Motor neuron (in vitro differentiated cells): ENCODE results near the gene MS4A6E. TPM values are rescaled to one million over a fixed set of nuclear protein-coding genes. Genes with fewer than 3 reads are reported as not detected.
A peak's percentile ranks its signal among the peaks of the same experiment; 100 is the strongest.

Experiments
- ATAC-seq, 8 experiments: fragments of 200-7000 bp; cut with Tn5 transposase; replicated peaks in 6 of 8; 2 replicates each; pipeline ENCODE4 v1.8.0; 2021; ENCODE audit warnings: mild to moderate bottlenecking in 8 of 8, moderate library complexity in 8 of 8
- H3K27ac ChIP-seq, 2 donors: fragments of 250-450 bp; sonication (Bioruptor Pico); 2 replicates each; pipeline ENCODE4 v1.9.0; 2021; ENCODE audit warnings: antibody characterized with exemption in 2 of 2, mild to moderate bottlenecking in 2 of 2, moderate library complexity in 1 of 2
- H3K4me1 ChIP-seq, 2 donors: fragments of 250-450 bp; sonication (Bioruptor Pico); replicated peaks in 1 of 2; 2 replicates each; pipeline ENCODE4 v1.6.1; 2021; ENCODE audit warnings: antibody characterized with exemption in 2 of 2, mild to moderate bottlenecking in 2 of 2, moderate library complexity in 1 of 2
- H3K4me3 ChIP-seq, 5 donors: fragments of 250-450 bp; sonication (Bioruptor Pico); 2 replicates each; pipeline ENCODE4 v1.9.0; 2021; ENCODE audit warnings: antibody characterized with exemption in 5 of 5, mild to moderate bottlenecking in 5 of 5, moderate library complexity in 4 of 5
- WGBS, 10 experiments: fragments of 450-650 bp; shearing (Covaris generic); methylation state at CpG; one replicate each; pipeline ENCODE4 v1.0.0; 2022; 5-methylcytosine and 5-hydroxymethylcytosine counted together
- in situ Hi-C, 9 experiments: fragments of 400-800 bp; cut with MboI; loops; one replicate each; pipeline ENCODE4 v1.15.0; 2021; ENCODE audit warnings: low sequenced_read_pairs in 9 of 9, low pct_unique_long_range_greater_than_20kb in 2 of 9; ENCODE audit not compliant: unreplicated experiment in 9 of 9
- total RNA-seq, 8 experiments: library from RNA; unstranded; fragments of 300-600 nt; gene quantifications; 2 replicates each; pipeline versions ENCODE4 v1.2.3 to v1.2.4, GENCODE V29; 2022

Gene MS4A6E
- total RNA-seq, 8 experiments from 2014 or later: not detected

DNA sequence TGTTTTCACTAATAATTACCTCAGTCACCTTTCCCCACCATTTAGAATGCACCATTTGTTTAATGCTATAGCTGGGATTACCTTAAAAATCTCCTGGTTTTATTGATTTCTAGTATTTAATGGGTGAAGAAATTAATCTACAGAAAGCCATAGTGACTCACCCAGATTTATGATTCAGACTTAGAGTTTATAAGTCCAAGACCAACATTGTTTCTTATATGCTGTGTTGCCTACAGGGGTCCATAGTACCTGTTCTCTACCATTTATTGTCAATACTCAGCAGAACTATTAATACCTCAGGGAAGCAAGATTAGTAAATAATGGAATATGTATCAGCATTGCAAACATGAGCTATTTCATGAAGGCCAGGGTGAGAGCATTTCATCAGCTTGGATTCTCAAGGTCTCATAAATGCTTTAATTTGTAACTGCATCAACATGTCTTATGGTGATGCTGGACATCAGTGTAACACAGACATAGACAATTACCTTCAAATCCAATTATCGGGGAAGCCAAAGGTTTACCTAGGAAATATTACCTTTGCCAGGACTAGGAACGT, 43.3 kb downstream of the MS4A6E start:
- in situ Hi-C loops: loop anchor here in 4 of 9 experiments (25.0 kb wide), 1 partner anchor 242 kb away; no protein-coding TSS in a partner anchor
- ATAC-seq: peak in 2 of 8 experiments; percentile 11 to 16
- Histone ChIP-seq H3K4me1 (no peaks in the 10 kb centered on the region), H3K27ac (no peak overlapping the region), H3K4me3 (no peak overlapping the region)
- 0 to 95% (median 39%) methylated on average over 1 to 2 of the region's 2 CpGs; no CpG with 5 or more reads in 4 of the 10 experiments for WGBS, 10 experiments

DNA sequence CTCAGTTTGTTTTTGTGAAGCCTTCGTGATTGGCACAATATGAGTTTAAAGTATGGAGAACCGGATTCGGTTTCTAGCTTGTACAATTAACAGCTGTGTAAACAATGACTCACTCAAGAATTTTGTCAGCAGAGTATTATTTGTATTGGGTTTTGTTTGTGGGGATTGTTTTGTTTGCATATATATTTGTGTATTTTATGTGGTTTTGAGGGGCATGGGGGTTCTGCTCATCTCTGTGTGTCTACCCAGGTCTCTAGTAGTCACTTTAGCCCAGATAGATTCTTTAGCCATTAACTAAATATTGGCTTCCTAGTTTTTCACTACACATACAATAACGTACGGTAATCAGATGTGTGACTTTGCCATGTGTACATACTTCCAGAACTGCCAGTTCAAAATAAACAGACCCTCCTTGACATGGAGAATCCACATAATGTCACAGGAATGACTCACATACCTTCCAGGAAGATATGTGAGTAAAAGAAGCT, 43.8 kb downstream of the MS4A6E start:
- ATAC-seq: peak in 5 of 8 experiments; percentile 16 to 90 (median 74)
- no peak overlapping the region for H3K4me3 ChIP-seq
- H3K27ac ChIP-seq: no peak overlapping the region
- in situ Hi-C loops: loop anchor here in 4 of 9 experiments (25.0 kb wide), 1 partner anchor 241 kb away; no protein-coding TSS in a partner anchor
- WGBS, 10 experiments: 0 to 100% (median 85%) methylated on average over 1 to 5 of the region's 5 CpGs; no CpG with 5 or more reads in 1 of the 10 experiments
- no peaks in the 10 kb centered on the region for H3K4me1 ChIP-seq

DNA sequence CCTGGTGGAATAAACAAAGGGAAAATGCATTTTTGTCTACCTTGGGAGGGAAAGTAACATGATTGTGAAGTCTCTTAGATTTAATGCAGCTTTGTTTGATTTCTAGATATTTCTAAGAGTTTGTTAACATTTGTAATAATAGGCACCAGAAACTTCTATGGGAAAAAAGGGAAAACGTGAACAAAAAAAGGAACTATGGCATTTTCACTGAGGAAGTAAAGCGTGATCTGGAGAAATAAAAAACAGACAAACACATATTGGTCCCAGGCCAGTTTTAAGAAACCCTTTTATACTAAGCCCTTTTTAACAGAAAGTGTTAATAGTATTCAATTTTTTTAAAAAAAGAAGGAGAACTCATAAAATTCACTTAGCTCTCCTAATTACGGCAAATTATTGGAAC, 44.3 kb downstream of the MS4A6E start:
- Histone ChIP-seq H3K4me1 (no peaks in the 10 kb centered on the region), H3K4me3 (no peak overlapping the region), H3K27ac (no peak overlapping the region)
- ATAC-seq: no peak
- 11 to 100% (median 79%) methylated on average over 2 to 3 of the region's 3 CpGs for WGBS, 10 experiments
- in situ Hi-C loops: loop anchor here in 4 of 9 experiments (25.0 kb wide), 1 partner anchor 241 kb away; no protein-coding TSS in a partner anchor

DNA sequence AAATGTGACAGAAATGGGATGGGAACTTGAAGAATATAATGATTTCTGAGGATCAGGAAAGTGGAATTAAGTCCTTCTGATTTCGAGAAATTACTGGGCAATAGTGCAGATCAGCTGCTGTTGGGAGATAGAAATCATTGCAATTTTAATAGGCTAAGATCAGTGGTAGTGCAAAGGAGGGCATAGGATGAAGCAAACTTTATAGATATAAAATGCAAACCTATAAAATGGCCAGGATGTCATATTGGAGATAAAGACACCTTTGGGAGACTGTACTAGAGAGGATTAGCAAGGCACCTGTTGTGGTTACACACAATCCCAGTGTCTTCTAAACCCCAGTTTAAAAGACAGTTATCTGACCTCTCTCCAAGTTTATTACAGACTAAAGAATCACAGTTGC, 44.8 kb downstream of the MS4A6E start:
- Histone ChIP-seq H3K4me1 (no peaks in the 10 kb centered on the region), H3K27ac (no peak overlapping the region), H3K4me3 (no peak overlapping the region)
- in situ Hi-C loops: loop anchor here in 4 of 9 experiments (25.0 kb wide), 1 partner anchor 240 kb away; no protein-coding TSS in a partner anchor
- WGBS, 10 experiments: 0 to 80% (median 38%) methylated on average over 1 of the region's 1 CpG; no CpG with 5 or more reads in 3 of the 10 experiments
- ATAC-seq: no peak

DNA sequence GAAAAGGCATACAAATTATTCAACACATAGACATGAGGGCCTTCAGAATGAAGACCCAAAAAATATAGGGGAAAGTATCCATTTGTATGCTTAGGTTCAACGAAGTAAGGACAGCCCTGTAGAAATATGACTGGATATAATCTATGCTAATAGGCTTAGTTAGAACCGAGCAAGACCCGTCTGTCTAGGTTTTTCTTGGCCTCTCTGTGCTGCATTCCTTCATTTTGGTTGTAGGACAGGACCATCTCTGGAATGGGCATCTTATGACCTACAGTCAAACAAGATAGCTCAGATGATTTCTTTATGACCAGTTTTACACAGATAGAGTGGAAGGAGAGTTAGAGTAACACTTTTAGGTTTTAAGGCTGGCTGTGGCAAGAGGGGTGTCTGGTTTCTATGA, 45.7 kb downstream of the MS4A6E start:
- no peak overlapping the region for H3K27ac ChIP-seq
- no peaks in the 10 kb centered on the region for H3K4me1 ChIP-seq
- 8 to 81% (median 33%) methylated on average over 1 to 3 of the region's 3 CpGs; no CpG with 5 or more reads in 1 of the 10 experiments for WGBS, 10 experiments
- ATAC-seq: no peak
- in situ Hi-C loops: loop anchor here in 4 of 9 experiments (25.0 kb wide), 1 partner anchor 240 kb away; no protein-coding TSS in a partner anchor
- no peak overlapping the region for H3K4me3 ChIP-seq

DNA sequence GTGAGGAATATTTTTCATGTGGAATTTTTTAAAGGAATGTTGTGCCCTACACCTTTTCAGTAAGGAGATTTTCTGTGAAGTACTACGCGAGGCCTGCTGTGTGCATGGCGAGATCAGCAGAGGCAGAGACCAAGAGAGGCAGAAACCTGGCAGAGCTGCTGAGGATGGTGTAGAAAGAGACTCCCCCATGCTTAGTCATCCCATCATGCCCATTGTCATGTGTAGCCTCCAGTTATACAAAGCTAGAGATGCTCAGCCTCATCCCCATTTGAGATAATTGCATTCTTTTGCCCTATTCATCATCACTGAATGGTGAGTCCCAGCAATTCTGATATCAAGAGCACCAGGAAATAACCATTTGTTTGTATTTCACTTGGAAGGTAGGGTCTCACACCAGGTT, 48.3 kb downstream of the MS4A6E start:
- in situ Hi-C loops: no loop called here
- ATAC-seq: no peak
- Histone ChIP-seq H3K4me3 (no peak overlapping the region), H3K27ac (no peak overlapping the region), H3K4me1 (no peaks in the 10 kb centered on the region)
- WGBS, 10 experiments: 29 to 90% (median 75%) methylated on average over 3 of the region's 3 CpGs; no CpG with 5 or more reads in 7 of the 10 experiments

DNA sequence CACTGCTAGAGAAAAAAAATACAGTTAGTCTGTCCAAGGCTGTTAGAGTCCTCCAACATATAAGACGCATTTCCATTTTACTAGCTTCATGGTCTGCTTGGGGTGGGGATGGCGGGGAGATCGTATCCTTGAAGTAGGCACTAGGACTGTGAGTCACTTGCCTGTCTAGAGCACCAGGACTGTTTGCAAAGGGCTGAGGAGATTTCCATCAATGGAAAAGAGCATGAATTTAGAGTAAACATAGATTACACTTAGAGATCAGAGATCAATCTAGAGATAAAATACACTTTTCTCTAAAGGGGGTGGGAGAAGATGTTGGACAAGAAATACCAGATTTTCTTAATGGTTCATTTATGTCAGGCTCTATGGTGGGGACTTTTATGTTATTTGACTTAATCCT, 49.5 kb downstream of the MS4A6E start:
- no peaks in the 10 kb centered on the region for H3K4me1 ChIP-seq
- 0 to 100% (median 92%) methylated on average over 1 to 3 of the region's 3 CpGs; no CpG with 5 or more reads in 3 of the 10 experiments for WGBS, 10 experiments
- H3K4me3 ChIP-seq: no peak overlapping the region
- ATAC-seq: no peak
- in situ Hi-C loops: no loop called here
- H3K27ac ChIP-seq: no peak overlapping the region

DNA sequence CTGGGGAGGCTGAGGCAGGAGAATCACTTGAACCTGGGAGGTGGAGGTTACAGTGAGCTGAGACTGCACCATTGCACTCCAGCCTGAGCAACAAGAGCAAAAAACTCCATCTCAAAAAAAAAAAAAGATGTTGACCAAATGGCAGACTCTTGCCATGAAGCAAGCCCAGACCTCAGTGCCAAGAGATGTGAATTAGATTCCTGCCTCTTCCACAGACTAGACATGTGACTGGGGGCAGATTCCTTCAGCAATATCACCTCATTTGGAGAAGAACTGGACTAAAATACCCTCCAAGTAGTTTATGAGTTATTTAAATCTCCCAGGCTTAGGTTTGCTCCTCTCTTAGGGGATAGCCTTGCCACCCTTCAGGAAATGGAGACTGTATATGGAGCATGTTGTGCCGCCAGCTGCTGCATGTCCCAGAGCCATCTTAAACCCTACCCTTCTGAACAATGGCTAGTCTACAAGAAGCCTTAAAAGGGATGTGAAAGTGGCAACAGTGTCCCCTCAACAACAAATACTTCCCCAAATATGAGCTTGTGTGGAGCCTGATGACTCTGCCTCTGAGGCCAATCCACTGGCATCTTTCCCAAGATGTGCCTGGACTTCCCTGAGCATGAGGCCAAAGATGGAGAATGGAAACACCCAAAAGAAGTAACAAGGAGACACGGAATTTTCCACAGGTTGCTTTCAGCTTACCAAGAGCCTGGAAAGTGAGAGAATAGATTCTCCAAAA, 50.5 kb downstream of the MS4A6E start:
- no peak for ATAC-seq
- no peak overlapping the region for H3K27ac ChIP-seq
- in situ Hi-C loops: no loop called here
- H3K4me1 ChIP-seq: no peaks in the 10 kb centered on the region
- H3K4me3 ChIP-seq: no peak overlapping the region
- 0 to 80% (median 67%) methylated on average over 1 to 2 of the region's 2 CpGs; no CpG with 5 or more reads in 3 of the 10 experiments for WGBS, 10 experiments

DNA sequence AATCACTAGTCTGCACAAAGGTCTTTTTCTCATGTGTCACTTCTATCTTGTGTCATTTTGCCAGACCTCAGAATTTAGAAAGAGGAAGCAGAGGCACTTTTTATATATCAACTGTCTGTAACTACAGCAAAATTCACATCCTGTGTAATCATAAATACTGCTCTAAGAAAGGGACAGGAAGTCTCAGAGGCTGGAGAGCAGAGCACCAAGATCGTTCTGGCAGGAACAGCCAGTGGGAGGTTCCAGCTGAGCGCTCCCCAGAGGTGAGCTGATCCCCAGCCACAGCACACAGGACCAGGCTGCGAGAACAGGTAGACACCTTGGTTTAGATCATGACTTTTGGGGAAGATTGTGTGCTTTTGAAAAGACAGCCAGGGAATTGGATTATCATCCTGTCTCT, 51.3 kb downstream of the MS4A6E start, which contains the start of gene MS4A7:
Gene MS4A7, plus strand, starts transcription at position 179 of the 400 bp plus-strand sequence. CDS start 4,610 bp downstream, outside the sequence.
- WGBS, 10 experiments: 0 to 92% (median 20%) methylated on average over 1 to 2 of the region's 3 CpGs; no CpG with 5 or more reads in 1 of the 10 experiments
- in situ Hi-C loops: no loop called here
- Histone ChIP-seq H3K4me1 (no peaks in the 10 kb centered on the region), H3K27ac (no peak within 1 kb of the TSS), H3K4me3 (no peak within 1 kb of the TSS)
- ATAC-seq: no peak

DNA sequence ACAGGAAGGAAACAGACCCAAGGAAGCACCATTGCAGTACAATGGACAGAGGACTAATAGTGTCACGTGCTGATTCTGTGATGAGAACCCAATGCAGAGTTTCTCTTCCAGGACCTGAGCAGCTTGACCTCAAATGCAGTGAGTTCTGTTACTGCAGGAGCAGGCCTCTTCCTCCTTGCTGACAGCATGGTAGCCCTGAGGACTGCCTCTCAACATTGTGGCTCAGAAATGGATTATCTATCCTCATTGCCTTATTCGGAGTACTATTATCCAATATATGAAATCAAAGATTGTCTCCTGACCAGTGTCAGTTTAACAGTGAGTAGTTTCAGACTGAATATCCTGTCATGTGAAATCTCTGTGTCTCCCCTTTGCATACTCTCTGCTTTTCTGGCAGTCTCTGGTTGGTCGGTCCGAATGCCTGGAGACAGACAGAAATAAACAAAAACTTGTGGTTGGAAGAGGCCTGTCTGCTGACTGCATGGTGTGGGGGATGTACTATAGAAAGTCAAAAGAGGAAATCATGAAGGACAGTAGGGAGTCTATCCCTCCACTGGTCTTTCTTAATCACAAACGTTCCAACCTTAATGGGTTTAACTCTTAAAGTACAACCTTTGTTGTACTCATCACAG, 62.3 kb downstream of the MS4A6E start:
- H3K4me3 ChIP-seq: no peak overlapping the region
- ATAC-seq: peak in 1 of 8 experiments; percentile 15
- in situ Hi-C loops: no loop called here
- H3K27ac ChIP-seq: no peak overlapping the region
- 0 to 80% (median 48%) methylated on average over 1 to 5 of the region's 5 CpGs; no CpG with 5 or more reads in 1 of the 10 experiments for WGBS, 10 experiments
- no peaks in the 10 kb centered on the region for H3K4me1 ChIP-seq

DNA sequence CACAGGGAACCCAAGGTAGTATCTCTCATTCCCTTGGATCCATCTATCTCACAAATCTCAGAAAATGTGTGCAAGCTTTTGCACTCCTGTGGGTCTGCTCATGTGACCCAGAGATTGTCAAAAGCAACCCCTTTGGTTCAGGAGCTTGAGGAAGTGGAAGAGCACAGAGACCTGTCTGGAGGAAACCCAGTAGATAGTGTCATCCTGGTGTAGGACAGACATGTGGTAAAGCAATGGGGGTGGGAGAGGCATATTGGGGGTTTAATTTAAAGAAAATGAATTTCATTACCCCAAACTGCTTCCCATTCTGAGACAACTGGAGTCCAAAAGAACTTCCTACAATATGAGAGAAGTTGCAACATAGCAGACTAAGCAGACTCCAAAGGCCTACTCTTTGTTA, 63.4 kb downstream of the MS4A6E start:
- Histone ChIP-seq H3K4me1 (peaks cover 3% of the 10 kb centered on the region in 2 donors), H3K27ac (no peak overlapping the region), H3K4me3 (no peak overlapping the region)
- no peak for ATAC-seq
- in situ Hi-C loops: no loop called here
